HG02852 (cell line): ENCODE data around the gene IFT27.
A peak's percentile ranks its signal among the peaks of the same experiment; 100 is the strongest.

Source experiments
- ATAC-seq: cut with Tn5 transposase; IDR thresholded peaks from one replicate; pipeline ENCODE4 v1.9.1; 2021; ENCODE audit warnings: mild to moderate bottlenecking, moderate library complexity; ENCODE audit not compliant: unreplicated experiment

IFT27 gene

GRCh38 chr22:36775964-36776669 is at the start of gene IFT27:
Gene IFT27 (minus strand): TSS chr22:36776119. CDS start chr22:36775707, 412 bp downstream.
- peak; percentile 90 for ATAC-seq

- ATAC-seq, result no peak
Measured at GRCh38 chr22:36824655-36825054, 48.7 kb upstream of the IFT27 start.

GRCh38 chr22:36823186-36823839 is 47.4 kb upstream of the IFT27 start:
- no peak for ATAC-seq

GRCh38 chr22:36822581-36822980 is 46.7 kb upstream of the IFT27 start:
- ATAC-seq, result no peak

GRCh38 chr22:36819112-36819511 is 43.2 kb upstream of the IFT27 start:
- no peak for ATAC-seq

GRCh38 chr22:36818010-36818642 is 42.2 kb upstream of the IFT27 start:
- no peak for ATAC-seq

GRCh38 chr22:36817525-36817848 is 41.6 kb upstream of the IFT27 start:
- no peak for ATAC-seq

- no peak for ATAC-seq
Measured at GRCh38 chr22:36816636-36817524, 41.0 kb upstream of the IFT27 start, which contains the start of gene PVALB. Gene PVALB (minus strand): TSS chr22:36817035. CDS start chr22:36817005, 30 bp downstream.

GRCh38 chr22:36816339-36816635 is 40.4 kb upstream of the IFT27 start:
- no peak for ATAC-seq

- ATAC-seq, result no peak
Measured at GRCh38 chr22:36815558-36816338, 39.8 kb upstream of the IFT27 start.

- ATAC-seq, result no peak
Measured at GRCh38 chr22:36814801-36815200, 38.9 kb upstream of the IFT27 start.

- ATAC-seq, result no peak
Measured at GRCh38 chr22:36811094-36811800, 35.3 kb upstream of the IFT27 start.

- ATAC-seq, result no peak
Measured at GRCh38 chr22:36809351-36809750, 33.4 kb upstream of the IFT27 start.

GRCh38 chr22:36808721-36809344 is 32.9 kb upstream of the IFT27 start:
- ATAC-seq, result no peak

GRCh38 chr22:36807627-36808026 is 31.7 kb upstream of the IFT27 start:
- no peak for ATAC-seq

- ATAC-seq, result no peak
Measured at GRCh38 chr22:36806835-36807234, 30.9 kb upstream of the IFT27 start.

- no peak for ATAC-seq
Measured at GRCh38 chr22:36803358-36803757, 27.4 kb upstream of the IFT27 start.

- ATAC-seq, result no peak
Measured at GRCh38 chr22:36798674-36799066, 22.8 kb upstream of the IFT27 start.

- ATAC-seq, result no peak
Measured at GRCh38 chr22:36797911-36798673, 22.2 kb upstream of the IFT27 start.
